Caco-2 (cell line): ENCODE measurements around the gene HESX1. TPM values are rescaled to one million over a fixed set of nuclear protein-coding genes. Genes with fewer than 3 reads are reported as not detected.

Experiments
- BruUV-seq: library from RNA; stranded (reverse); fragments of 400-500 nt; replicated peaks from 2 replicates; lab custom pipeline; 2021; lab: Mats Ljungman, UMichigan
- CTCF ChIA-PET: fragments of 300-600 bp; sonication (Branson Sonifier 250); formaldehyde crosslinking; loops from one replicate; lab custom pipeline; 2022; ENCODE audit warnings: antibody characterized with exemption; lab: Charles Lee
- POLR2A ChIA-PET: fragments of 300-600 bp; sonication (Branson Sonifier 250); formaldehyde crosslinking; loops from one replicate; lab custom pipeline; 2022; ENCODE audit warnings: antibody characterized with exemption; lab: Charles Lee
- DNase-seq, 2 experiments: peaks; one replicate each; pipeline versions ENCODE4 v3.0.0 to v3.0.0-alpha.2; 2020 to 2022
- H3K27me3 ChIP-seq: replicated peaks from 2 replicates; pipeline ENCODE4 v1.6.0; 2011; ENCODE audit warnings: low read length; ENCODE audit not compliant: control insufficient read depth, insufficient read depth
- H3K36me3 ChIP-seq: 2 replicates; pipeline ENCODE4 v1.5.1; 2011; ENCODE audit warnings: low read length; ENCODE audit not compliant: control insufficient read depth, insufficient read depth
- H3K4me1 ChIP-seq: fragments of 250-450 bp; sonication (Bioruptor Pico); 2 replicates; pipeline ENCODE4 v1.5.1; 2020; ENCODE audit warnings: mild to moderate bottlenecking
- H3K4me3 ChIP-seq: 2 replicates; pipeline ENCODE4 v1.5.1; 2011; ENCODE audit warnings: low read depth, mild to moderate bottlenecking, control low read depth, low read length
- H3K9me3 ChIP-seq: fragments of 250-450 bp; sonication (Bioruptor Pico); 2 replicates; pipeline ENCODE4 v1.5.1; 2020; ENCODE audit warnings: mild to moderate bottlenecking, moderate library complexity
- H3K27ac Mint-ChIP-seq: one replicate; pipeline ENCODE4 v1.8.0; 2022; ENCODE audit warnings: mixed read lengths; ENCODE audit not compliant: unreplicated experiment
- H3K27me3 Mint-ChIP-seq: one replicate; pipeline ENCODE4 v1.8.0; 2022; ENCODE audit warnings: mixed read lengths; ENCODE audit not compliant: insufficient read depth, unreplicated experiment
- H3K36me3 Mint-ChIP-seq: one replicate; pipeline ENCODE4 v1.8.0; 2022; ENCODE audit warnings: mild to moderate bottlenecking, mixed read lengths; ENCODE audit not compliant: insufficient read depth, unreplicated experiment
- H3K4me1 Mint-ChIP-seq: one replicate; pipeline ENCODE4 v1.8.0; 2022; ENCODE audit warnings: low read depth, mixed read lengths; ENCODE audit not compliant: unreplicated experiment
- H3K4me3 Mint-ChIP-seq: one replicate; pipeline ENCODE4 v1.8.0; 2022; ENCODE audit warnings: mild to moderate bottlenecking, moderate library complexity, mixed read lengths; ENCODE audit not compliant: unreplicated experiment
- H3K9me3 Mint-ChIP-seq: one replicate; pipeline ENCODE4 v1.8.0; 2022; ENCODE audit warnings: mixed read lengths; ENCODE audit not compliant: unreplicated experiment
- intact Hi-C: fragments of 100-400 bp; cut with micrococcal nuclease; formaldehyde crosslinking; loops from one replicate; pipeline ENCODE4 v1.10.0; 2022; ENCODE audit not compliant: unreplicated experiment
- total RNA-seq: library from RNA; stranded (reverse); gene quantifications from 2 replicates; pipeline ENCODE4 v1.2.3, GENCODE V29; 2022
- TF ChIP-seq, protein P1 (sequence below), 2 experiments: fragments of 200-600 bp in 1 of 2; IDR thresholded peaks; 1 replicate in 1 of 2; 2 replicates in 1 of 2; pipeline versions ENCODE4 v1.5.1 to v1.8.0; 2011 to 2022; ENCODE audit warnings: antibody characterized with exemption in 1 of 2, control low read depth in 1 of 2, inconsistent platforms in 1 of 2, low read depth in 1 of 2, low read length in 1 of 2, mild to moderate bottlenecking in 1 of 2, moderate library complexity in 1 of 2; ENCODE audit not compliant: insufficient read depth in 1 of 2, severe bottlenecking in 1 of 2, unreplicated experiment in 1 of 2

HESX1 gene
- total RNA-seq, 1 experiment from 2014 or later = 1.2 TPM

DNA sequence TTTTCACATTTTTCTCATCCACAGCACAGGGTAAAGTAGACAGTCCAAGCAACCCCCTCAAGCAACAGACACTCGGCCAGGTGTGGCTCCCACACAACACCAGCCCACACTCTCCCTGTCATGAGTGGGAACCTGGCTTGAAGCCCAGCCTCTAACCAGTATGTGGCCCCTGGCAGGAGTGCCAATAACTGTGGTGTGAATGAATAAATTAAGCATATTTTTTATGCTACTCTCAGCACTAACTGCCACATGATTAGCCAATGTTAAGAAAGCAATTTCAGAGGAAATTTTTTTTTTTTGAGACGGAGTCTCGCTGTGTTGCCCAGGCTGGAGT is 44.5 kb downstream of the HESX1 start:
- no peaks in the 10 kb centered on the region for H3K36me3 ChIP-seq
- Mint-ChIP-seq H3K36me3 (no peaks in the 10 kb centered on the region), H3K4me1 (no peaks in the 10 kb centered on the region), H3K9me3 (no peaks in the 10 kb centered on the region), H3K27ac (no peak overlapping the region), H3K4me3 (no peak overlapping the region), H3K27me3 (no peaks in the 10 kb centered on the region)
- no peak overlapping the region for H3K4me3 ChIP-seq
- DNase-seq = no peak
- no peaks in the 10 kb centered on the region for H3K9me3 ChIP-seq
- ChIA-PET CTCF (no interaction called here), POLR2A (no interaction called here)
- no peaks in the 10 kb centered on the region for H3K4me1 ChIP-seq
- H3K27me3 ChIP-seq = no peaks in the 10 kb centered on the region
- intact Hi-C loops = no loop called here
- BruUV-seq = no TSS peak
- TF ChIP-seq, protein P1, sequence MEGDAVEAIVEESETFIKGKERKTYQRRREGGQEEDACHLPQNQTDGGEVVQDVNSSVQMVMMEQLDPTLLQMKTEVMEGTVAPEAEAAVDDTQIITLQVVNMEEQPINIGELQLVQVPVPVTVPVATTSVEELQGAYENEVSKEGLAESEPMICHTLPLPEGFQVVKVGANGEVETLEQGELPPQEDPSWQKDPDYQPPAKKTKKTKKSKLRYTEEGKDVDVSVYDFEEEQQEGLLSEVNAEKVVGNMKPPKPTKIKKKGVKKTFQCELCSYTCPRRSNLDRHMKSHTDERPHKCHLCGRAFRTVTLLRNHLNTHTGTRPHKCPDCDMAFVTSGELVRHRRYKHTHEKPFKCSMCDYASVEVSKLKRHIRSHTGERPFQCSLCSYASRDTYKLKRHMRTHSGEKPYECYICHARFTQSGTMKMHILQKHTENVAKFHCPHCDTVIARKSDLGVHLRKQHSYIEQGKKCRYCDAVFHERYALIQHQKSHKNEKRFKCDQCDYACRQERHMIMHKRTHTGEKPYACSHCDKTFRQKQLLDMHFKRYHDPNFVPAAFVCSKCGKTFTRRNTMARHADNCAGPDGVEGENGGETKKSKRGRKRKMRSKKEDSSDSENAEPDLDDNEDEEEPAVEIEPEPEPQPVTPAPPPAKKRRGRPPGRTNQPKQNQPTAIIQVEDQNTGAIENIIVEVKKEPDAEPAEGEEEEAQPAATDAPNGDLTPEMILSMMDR (IDR thresholded peaks at IDR 0.05; ENCODE audit: insufficient read depth in 1 of 2, low read depth in 1 of 2, low read length in 1 of 2, severe bottlenecking in 1 of 2, unreplicated experiment in 1 of 2) = no peak

GRCh38 chr3:57154470-57155309 is 45.1 kb downstream of the HESX1 start:
- no peaks in the 10 kb centered on the region for H3K27me3 Mint-ChIP-seq
- H3K9me3 Mint-ChIP-seq = no peaks in the 10 kb centered on the region
- no TSS peak for BruUV-seq
- H3K4me3 ChIP-seq = no peak overlapping the region
- H3K4me1 Mint-ChIP-seq = no peaks in the 10 kb centered on the region
- DNase-seq = no peak
- no peaks in the 10 kb centered on the region for H3K36me3 Mint-ChIP-seq
- no peak overlapping the region for H3K4me3 Mint-ChIP-seq
- H3K9me3 ChIP-seq = no peaks in the 10 kb centered on the region
- ChIA-PET POLR2A (no interaction called here), CTCF (no interaction called here)
- TF ChIP-seq, protein P1 (IDR thresholded peaks at IDR 0.05; ENCODE audit: insufficient read depth in 1 of 2, low read depth in 1 of 2, low read length in 1 of 2, severe bottlenecking in 1 of 2, unreplicated experiment in 1 of 2) = no peak
- H3K4me1 ChIP-seq = no peaks in the 10 kb centered on the region
- intact Hi-C loops = no loop called here
- no peak overlapping the region for H3K27ac Mint-ChIP-seq
- H3K36me3 ChIP-seq = no peaks in the 10 kb centered on the region
- H3K27me3 ChIP-seq = no peaks in the 10 kb centered on the region

- Mint-ChIP-seq H3K4me1 (no peaks in the 10 kb centered on the region), H3K27ac (no peak overlapping the region), H3K9me3 (no peaks in the 10 kb centered on the region), H3K4me3 (no peak overlapping the region), H3K36me3 (no peaks in the 10 kb centered on the region), H3K27me3 (no peaks in the 10 kb centered on the region)
- H3K4me1 ChIP-seq = no peaks in the 10 kb centered on the region
- no peak for DNase-seq
- no peaks in the 10 kb centered on the region for H3K9me3 ChIP-seq
- intact Hi-C loops = no loop called here
- ChIA-PET POLR2A (no interaction called here), CTCF (interaction anchor here (0.6 kb wide), 1 partner anchor 9 kb away, joined by 3 read pairs; no protein-coding TSS in a partner anchor)
- no peaks in the 10 kb centered on the region for H3K27me3 ChIP-seq
- no peak overlapping the region for H3K4me3 ChIP-seq
- H3K36me3 ChIP-seq = no peaks in the 10 kb centered on the region
- TF ChIP-seq, protein P1 (IDR thresholded peaks at IDR 0.05; ENCODE audit: insufficient read depth in 1 of 2, low read depth in 1 of 2, low read length in 1 of 2, severe bottlenecking in 1 of 2, unreplicated experiment in 1 of 2) = no peak
- no TSS peak for BruUV-seq
Observed at GRCh38 chr3:57152151-57153143, 47.3 kb downstream of the HESX1 start.
